OCI-LY7 (cell line): Measurements from ENCODE around the gene LIN52. TPM values are rescaled to one million over a fixed set of nuclear protein-coding genes. Genes with fewer than 3 reads are reported as not detected.
A peak's percentile ranks its signal among the peaks of the same experiment; 100 is the strongest.

Experiments
- BruUV-seq: library from RNA; stranded (reverse); fragments of 400-500 nt; replicated peaks from 2 replicates; lab custom pipeline; 2021; lab: Mats Ljungman, UMichigan
- CTCF ChIA-PET: fragments of 300-600 bp; sonication (Branson Sonifier 250); formaldehyde crosslinking; loops from one replicate; lab custom pipeline; 2022; ENCODE audit warnings: antibody characterized with exemption; ENCODE audit not compliant: unreplicated experiment; lab: Charles Lee
- POLR2A ChIA-PET: fragments of 300-600 bp; sonication (Branson Sonifier 250); formaldehyde crosslinking; loops from one replicate; lab custom pipeline; 2022; ENCODE audit warnings: antibody characterized with exemption; lab: Charles Lee
- DNase-seq: peaks from one replicate; pipeline ENCODE4 v3.0.0-alpha.2; 2015; ENCODE audit warnings: low spot score
- H2AFZ ChIP-seq: fragments of 200-600 bp; sonication (generic), shearing (Covaris generic); 2 replicates; pipeline ENCODE4 v1.6.1; 2014; ENCODE audit warnings: mild to moderate bottlenecking, antibody characterized with exemption, low read length, moderate library complexity
- H3K27ac ChIP-seq: fragments of 200-600 bp; sonication (generic); 2 replicates; pipeline ENCODE4 v1.5.1; 2014; ENCODE audit warnings: mixed run types, low read depth, mild to moderate bottlenecking, moderate library complexity, low read length, inconsistent platforms; ENCODE audit not compliant: poor library complexity, severe bottlenecking
- H3K36me3 ChIP-seq: fragments of 200-600 bp; sonication (generic); 2 replicates; pipeline ENCODE4 v1.6.1; 2014; ENCODE audit warnings: mild to moderate bottlenecking, antibody characterized with exemption, low read length, moderate library complexity, mixed read lengths; ENCODE audit not compliant: insufficient read depth
- H3K4me1 ChIP-seq: fragments of 200-600 bp; sonication (generic); 2 replicates; pipeline ENCODE4 v1.5.1; 2014; ENCODE audit warnings: mild to moderate bottlenecking, low read length; ENCODE audit not compliant: insufficient read depth, poor library complexity, severe bottlenecking
- H3K4me2 ChIP-seq: fragments of 200-600 bp; sonication (generic); 2 replicates; pipeline ENCODE4 v1.6.1; 2014; ENCODE audit warnings: mild to moderate bottlenecking, low read length
- H3K4me3 ChIP-seq: fragments of 200-600 bp; sonication (generic); 2 replicates; pipeline ENCODE4 v1.5.1; 2014; ENCODE audit warnings: mild to moderate bottlenecking, low read depth, low read length; ENCODE audit not compliant: poor library complexity, severe bottlenecking
- H3K79me2 ChIP-seq: fragments of 200-600 bp; sonication (generic); 2 replicates; pipeline ENCODE4 v1.6.1; 2016; ENCODE audit warnings: low read depth, mild to moderate bottlenecking, low read length, moderate library complexity, mixed read lengths; ENCODE audit not compliant: insufficient read depth
- H3K9me2 ChIP-seq: fragments of 200-600 bp; sonication (generic); 2 replicates; pipeline ENCODE4 v1.6.1; 2016; ENCODE audit warnings: mild to moderate bottlenecking, low read length, mixed read lengths; ENCODE audit not compliant: insufficient read depth
- H3K9me3 ChIP-seq: fragments of 200-600 bp; sonication (generic); 2 replicates; pipeline ENCODE4 v1.6.1; 2014; ENCODE audit warnings: mild to moderate bottlenecking, mixed run types, low read length, mixed read lengths
- H4K20me1 ChIP-seq: fragments of 200-600 bp; sonication (generic); 2 replicates; pipeline ENCODE4 v1.6.1; 2014; ENCODE audit warnings: mild to moderate bottlenecking, antibody characterized with exemption, low read length, moderate library complexity, mixed read lengths; ENCODE audit not compliant: insufficient read depth
- EZH2phosphoT487 ChIP-seq: fragments of 200-600 bp; sonication (generic); IDR thresholded peaks from 2 replicates; pipeline ENCODE4 v1.6.1; 2018; ENCODE audit warnings: low read depth, borderline replicate concordance, mild to moderate bottlenecking, mixed run types, antibody characterized with exemption, low read length, moderate library complexity, mixed read lengths
- intact Hi-C: fragments of 100-400 bp; cut with micrococcal nuclease; formaldehyde crosslinking; loops from one replicate; pipeline ENCODE4 v1.10.0; 2022; ENCODE audit not compliant: unreplicated experiment
- total RNA-seq, 2 experiments: library from RNA; depleted of rRNA in 1 of 2; stranded (reverse); fragments of >200 nt in 1 of 2; shearing (Covaris generic) in 1 of 2; gene quantifications; 2 replicates each; pipeline ENCODE4 v1.2.3, GENCODE V29; 2014 to 2022
- TF ChIP-seq, protein P1 (sequence below): fragments of 200-600 bp; sonication (generic); conservative IDR thresholded peaks from 2 replicates; pipeline ENCODE4 v1.5.1; 2014; ENCODE audit warnings: mild to moderate bottlenecking, antibody characterized with exemption, low read length, moderate library complexity, mixed read lengths

The LIN52 gene
- total RNA-seq, 2 experiments from 2014 or later, result 9.8 to 18.0 TPM

DNA sequence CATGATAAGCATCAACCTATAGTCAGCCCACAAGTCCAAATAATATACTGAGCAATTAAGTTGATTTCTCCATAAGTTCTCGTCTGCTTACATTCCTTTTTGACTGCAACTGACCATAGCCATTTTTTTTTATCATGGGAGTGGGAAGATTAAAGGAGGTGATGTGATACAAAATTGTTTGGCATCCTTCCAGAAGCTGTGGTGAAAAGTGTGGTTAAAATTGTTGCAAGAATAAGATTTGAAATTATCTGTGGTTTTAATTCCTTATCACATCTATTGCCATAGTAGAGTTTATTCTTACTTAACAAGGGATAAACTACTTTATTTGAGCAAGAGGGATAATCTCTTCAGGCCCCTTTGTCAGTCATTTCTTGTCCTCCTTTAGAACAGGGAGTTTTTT is 50.7 kb downstream of the LIN52 start:
- ChIA-PET POLR2A (no interaction called here), CTCF (no interaction called here)
- no TSS peak for BruUV-seq
- Histone ChIP-seq H3K9me2 (no peaks in the 10 kb centered on the region), H3K79me2 (no peaks in the 10 kb centered on the region), H3K4me3 (no peak overlapping the region), H3K9me3 (no peaks in the 10 kb centered on the region), H3K36me3 (no peaks in the 10 kb centered on the region), H3K4me2 (no peak overlapping the region), H4K20me1 (no peaks in the 10 kb centered on the region), H2AFZ (no peak overlapping the region), H3K4me1 (peaks cover 4% of the 10 kb centered on the region), H3K27ac (no peak overlapping the region)
- DNase-seq, result no peak
- TF ChIP-seq, protein P1, sequence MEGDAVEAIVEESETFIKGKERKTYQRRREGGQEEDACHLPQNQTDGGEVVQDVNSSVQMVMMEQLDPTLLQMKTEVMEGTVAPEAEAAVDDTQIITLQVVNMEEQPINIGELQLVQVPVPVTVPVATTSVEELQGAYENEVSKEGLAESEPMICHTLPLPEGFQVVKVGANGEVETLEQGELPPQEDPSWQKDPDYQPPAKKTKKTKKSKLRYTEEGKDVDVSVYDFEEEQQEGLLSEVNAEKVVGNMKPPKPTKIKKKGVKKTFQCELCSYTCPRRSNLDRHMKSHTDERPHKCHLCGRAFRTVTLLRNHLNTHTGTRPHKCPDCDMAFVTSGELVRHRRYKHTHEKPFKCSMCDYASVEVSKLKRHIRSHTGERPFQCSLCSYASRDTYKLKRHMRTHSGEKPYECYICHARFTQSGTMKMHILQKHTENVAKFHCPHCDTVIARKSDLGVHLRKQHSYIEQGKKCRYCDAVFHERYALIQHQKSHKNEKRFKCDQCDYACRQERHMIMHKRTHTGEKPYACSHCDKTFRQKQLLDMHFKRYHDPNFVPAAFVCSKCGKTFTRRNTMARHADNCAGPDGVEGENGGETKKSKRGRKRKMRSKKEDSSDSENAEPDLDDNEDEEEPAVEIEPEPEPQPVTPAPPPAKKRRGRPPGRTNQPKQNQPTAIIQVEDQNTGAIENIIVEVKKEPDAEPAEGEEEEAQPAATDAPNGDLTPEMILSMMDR, result no peak
- TF ChIP-seq EZH2phosphoT487, result no peak
- intact Hi-C loops, result no loop called here

DNA sequence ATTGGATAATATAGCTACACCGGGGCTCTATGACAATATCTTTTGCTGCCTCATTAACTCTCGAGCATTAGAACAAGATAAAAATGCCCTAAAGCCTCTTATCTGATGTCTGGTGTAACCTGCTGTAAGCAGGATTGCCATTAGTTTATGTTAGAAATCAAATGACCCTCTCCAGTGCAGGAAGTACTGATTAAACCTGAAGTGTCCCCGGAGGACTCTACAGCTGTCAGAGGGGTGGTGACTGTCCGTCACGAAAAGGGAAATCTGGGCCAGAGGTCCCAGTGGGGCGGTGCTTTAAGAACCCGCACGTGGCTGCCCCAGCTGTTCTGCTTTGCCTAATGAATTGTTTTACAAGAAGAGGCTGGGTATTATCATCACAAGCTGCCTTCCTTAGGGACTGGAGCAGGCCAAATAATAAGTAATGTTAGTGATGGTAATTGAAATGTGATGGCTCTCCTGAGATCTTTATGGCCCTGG is 55.7 kb downstream of the LIN52 start:
- Histone ChIP-seq H3K4me2 (peak overlapping the region; percentile 31; the same call in 1 of the 2 replicates), H3K4me1 (peaks cover 9% of the 10 kb centered on the region), H3K36me3 (no peaks in the 10 kb centered on the region), H2AFZ (no peak overlapping the region), H3K79me2 (no peaks in the 10 kb centered on the region), H3K9me2 (no peaks in the 10 kb centered on the region), H3K9me3 (no peaks in the 10 kb centered on the region), H3K4me3 (no peak overlapping the region), H4K20me1 (no peaks in the 10 kb centered on the region; the same call in 1 of the 2 replicates), H3K27ac (no peak overlapping the region)
- intact Hi-C loops, result no loop called here
- no TSS peak for BruUV-seq
- TF ChIP-seq EZH2phosphoT487, result no peak
- TF ChIP-seq, protein P1, result no peak
- POLR2A ChIA-PET, result interaction anchor here (0.6 to 2.7 kb wide), 6 partner anchors 10 to 169 kb away, joined by 3 to 15 read pairs (median 3); no protein-coding TSS in a partner anchor
- CTCF ChIA-PET, result no interaction called here
- peak; percentile 58 for DNase-seq

DNA sequence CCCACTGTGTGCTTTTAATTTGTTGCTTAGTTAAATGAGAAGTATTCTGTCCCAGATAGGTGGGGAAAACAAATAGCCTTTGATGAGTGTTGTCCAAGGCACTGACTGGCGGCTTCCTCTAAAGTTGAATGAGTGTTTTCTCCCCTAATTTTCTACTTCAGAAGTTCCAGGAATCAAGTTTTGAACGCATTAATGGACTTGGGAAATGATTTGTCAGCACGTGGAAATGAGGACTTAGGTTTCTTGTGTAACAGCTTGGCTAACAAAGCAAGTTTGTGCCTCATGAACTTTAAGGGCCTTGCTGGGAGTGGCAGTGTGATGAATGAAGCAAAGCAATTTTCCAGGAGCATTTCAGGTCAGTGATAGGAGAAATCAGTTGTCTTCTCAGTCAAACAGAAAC is 56.9 kb downstream of the LIN52 start:
- POLR2A ChIA-PET, result interaction anchor here (0.6 to 0.7 kb wide), 2 partner anchors 187 to 449 kb away, joined by 3 read pairs; no protein-coding TSS in a partner anchor
- TF ChIP-seq EZH2phosphoT487, result no peak
- TF ChIP-seq, protein P1, result no peak
- no peaks in the 10 kb centered on the region; the same call in 1 of the 2 replicates for H4K20me1 ChIP-seq
- no peaks in the 10 kb centered on the region for H3K9me3 ChIP-seq
- no peak overlapping the region for H2AFZ ChIP-seq
- H3K4me1 ChIP-seq, result peaks cover 9% of the 10 kb centered on the region
- H3K27ac ChIP-seq, result no peak overlapping the region
- BruUV-seq, result no TSS peak
- H3K9me2 ChIP-seq, result no peaks in the 10 kb centered on the region
- no peak overlapping the region for H3K4me2 ChIP-seq
- CTCF ChIA-PET, result no interaction called here
- no peaks in the 10 kb centered on the region for H3K79me2 ChIP-seq
- no peaks in the 10 kb centered on the region for H3K36me3 ChIP-seq
- no peak overlapping the region for H3K4me3 ChIP-seq
- intact Hi-C loops, result no loop called here
- DNase-seq, result no peak
